Subcutaneous adipose tissue (tissue), 4 donors: ENCODE measurements around the gene CHURC1. TPM values are rescaled to one million over a fixed set of nuclear protein-coding genes. Genes with fewer than 3 reads are reported as not detected.

Source experiments
- CTCF ChIP-seq: fragments of 450-650 bp; IDR thresholded peaks from one replicate; pipeline ENCODE4 v1.5.1; 2016; ENCODE audit warnings: low read depth, mild to moderate bottlenecking, control low read depth, antibody characterized with exemption, moderate library complexity
- total RNA-seq, 4 donors: library from RNA; depleted of rRNA; stranded (reverse); fragments of >200 nt; gene quantifications; one replicate each; pipeline ENCODE4 v1.1.0, GENCODE V29; 2016

Gene CHURC1
- total RNA-seq, 4 donors from 2014 or later = 75.7 to 120 (median 97.1) TPM

GRCh38 chr14:64958743-64959142 lies 44.5 kb downstream of the CHURC1 start:
- no peak for TF ChIP-seq CTCF

GRCh38 chr14:64960762-64961276 lies 46.6 kb downstream of the CHURC1 start:
- no peak for TF ChIP-seq CTCF

GRCh38 chr14:64963611-64964010 lies 49.4 kb downstream of the CHURC1 start:
- no peak for TF ChIP-seq CTCF

- TF ChIP-seq CTCF = no peak
These were observed 51.2 kb downstream of the CHURC1 start for GRCh38 chr14:64965356-64966000.

- TF ChIP-seq CTCF = no peak
These were observed 52.7 kb downstream of the CHURC1 start for GRCh38 chr14:64966976-64967375.

GRCh38 chr14:64968167-64968566 lies 53.9 kb downstream of the CHURC1 start:
- no peak for TF ChIP-seq CTCF

GRCh38 chr14:64968651-64969050 lies 54.4 kb downstream of the CHURC1 start:
- no peak for TF ChIP-seq CTCF
